NCI-H510A treated with DMSO at 0.1 percent for 48 hours (cell line): ENCODE results near the gene TUBA4A.
"Not testable (repeated sequence)": the region's sequence is repeated elsewhere in the genome, so short reads cannot be mapped to it uniquely, and the experiment has no call there.

Experiments used
- DNase-seq: peaks from one replicate; lab custom pipeline; 2025; lab: John Stamatoyannopoulos, UW

Gene TUBA4A

DNA sequence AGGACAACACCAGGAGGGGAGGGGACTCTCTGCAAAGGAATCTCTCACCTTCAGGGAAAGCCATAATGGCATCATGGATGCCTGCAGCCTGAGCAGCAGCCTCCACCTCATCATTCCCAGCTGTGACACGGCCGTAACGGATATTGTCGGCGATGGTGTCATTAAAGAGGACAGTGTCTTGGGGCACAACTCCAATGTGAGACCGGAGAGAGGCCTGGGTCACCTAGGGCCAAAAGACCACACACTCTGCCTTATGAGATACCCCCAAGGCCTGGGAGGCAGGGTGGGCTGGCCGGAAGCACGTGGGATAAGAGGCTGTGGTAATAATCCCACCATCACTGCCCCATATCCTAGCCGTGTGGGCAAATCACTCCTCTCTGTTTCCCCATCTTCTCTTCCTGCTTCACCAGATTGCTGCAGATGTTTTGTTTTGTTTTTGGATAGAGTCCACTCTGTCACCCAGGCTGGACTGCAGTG, 42.8 kb downstream of the TUBA4A start:
- DNase-seq, result no peak

DNA sequence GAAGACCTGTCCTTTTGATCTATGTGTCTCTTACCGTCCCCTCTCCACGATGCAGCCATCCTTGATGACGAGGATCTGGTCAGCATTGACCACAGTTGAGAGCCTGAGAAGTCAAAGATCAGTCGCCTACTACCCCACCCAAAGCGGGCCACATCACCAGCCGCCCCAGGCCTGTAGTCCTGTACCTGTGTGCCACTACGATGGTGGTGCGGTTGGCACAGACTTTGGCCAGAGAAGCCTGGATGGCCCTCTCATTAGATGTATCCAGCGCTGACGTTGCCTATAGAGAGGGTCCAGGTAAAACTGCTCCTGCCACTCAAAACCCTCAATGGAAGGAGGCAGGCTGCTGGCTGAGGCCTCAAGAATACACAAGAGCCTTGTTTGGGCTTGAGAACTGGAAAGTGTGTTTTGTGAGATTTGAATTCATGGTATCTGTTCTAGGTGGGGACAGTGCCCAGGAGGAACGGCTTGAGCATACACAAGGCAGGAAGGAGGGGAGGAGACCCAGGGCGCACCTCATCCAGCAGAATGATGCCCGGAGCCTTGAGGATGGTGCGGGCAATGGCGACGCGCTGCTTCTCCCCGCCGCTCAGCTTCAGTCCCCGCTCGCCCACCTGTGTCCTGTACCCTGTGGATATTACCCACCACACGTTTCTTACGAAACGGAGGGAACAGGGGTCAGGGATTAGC, 43.4 kb downstream of the TUBA4A start:
- no peak for DNase-seq

DNA sequence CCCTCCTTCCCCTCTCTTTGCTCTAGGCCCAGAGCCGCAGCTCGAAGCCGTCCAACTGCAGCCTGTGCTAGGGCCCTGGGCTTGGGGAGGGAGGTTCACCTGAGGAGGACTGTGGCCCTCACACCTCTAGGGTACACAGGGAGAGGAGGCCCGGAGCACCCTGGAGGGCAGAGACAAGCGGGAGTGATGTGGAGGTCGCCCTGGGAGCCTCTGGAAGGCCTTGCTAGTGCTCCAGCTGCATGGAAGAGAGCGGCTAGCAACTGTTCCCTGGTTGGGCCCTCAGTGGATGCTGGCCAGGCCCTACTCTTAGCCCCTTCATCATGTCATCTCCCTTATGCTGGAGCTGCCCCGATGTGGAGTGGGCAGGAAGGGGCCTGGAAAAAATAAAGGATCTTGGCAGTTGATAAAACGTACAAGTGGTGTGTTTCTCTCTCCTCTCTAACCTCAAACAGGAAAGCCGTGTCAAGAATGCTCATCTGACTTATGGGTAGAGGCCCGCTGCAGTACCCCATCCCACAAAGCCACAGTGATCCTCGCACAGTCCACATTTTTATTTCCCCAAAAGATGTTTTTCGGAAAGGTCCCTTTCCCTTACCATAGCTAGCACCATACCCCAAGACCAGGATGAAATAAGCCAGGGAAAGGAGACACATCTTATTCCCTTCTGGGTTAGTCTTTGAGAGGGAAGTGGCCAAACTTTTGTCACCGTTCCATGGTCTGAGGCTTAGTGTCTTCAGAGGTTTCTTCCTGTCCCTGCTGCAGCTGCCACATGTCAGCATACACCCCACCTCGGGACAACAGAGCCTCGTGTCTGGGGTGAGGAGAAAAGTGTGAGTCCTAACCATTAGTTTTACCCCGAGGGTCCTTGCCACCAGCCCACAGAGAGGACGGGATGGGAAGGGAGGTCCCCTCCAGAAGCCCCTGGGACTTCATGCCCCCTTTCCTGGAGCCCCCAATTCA, 44.2 kb downstream of the TUBA4A start:
- DNase-seq, result no peak

DNA sequence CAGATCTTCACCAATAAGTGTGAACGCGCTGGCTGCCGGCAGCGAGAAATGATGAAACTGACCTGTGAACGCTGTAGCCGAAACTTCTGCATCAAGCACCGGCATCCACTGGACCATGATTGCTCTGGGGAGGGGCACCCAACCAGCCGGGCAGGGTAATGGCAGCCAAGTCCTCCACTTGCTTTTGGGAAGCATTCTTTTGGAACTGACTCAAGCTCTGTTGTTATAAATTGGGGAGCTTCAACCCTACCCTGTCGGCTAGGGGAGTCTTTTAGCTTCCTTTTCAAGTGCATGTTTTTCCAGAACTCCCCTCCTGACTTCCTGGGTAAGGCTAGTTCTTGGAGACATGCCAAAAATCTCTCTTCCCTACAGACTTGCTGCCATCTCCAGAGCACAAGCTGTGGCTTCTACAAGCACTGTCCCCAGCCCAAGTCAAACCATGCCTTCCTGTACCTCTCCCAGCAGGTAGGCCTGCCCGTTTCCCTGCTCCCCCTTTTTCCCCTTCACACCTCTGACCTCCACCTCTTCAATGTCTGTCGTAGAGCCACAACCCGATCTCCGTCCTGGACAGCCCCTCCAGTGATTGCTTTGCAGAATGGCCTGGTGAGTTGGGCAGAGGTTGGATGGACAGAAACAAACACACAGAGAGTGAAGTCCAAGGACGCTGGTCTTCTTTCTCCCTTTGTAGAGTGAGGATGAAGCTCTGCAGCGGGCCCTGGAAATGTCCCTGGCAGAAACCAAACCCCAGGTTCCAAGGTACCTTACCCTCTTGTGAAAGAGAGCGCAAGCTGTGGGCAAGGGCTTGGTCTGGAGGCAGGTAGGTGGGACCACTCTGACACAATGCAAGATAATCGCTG, 45.6 kb downstream of the TUBA4A start:
- peak; percentile 34 for DNase-seq

DNA sequence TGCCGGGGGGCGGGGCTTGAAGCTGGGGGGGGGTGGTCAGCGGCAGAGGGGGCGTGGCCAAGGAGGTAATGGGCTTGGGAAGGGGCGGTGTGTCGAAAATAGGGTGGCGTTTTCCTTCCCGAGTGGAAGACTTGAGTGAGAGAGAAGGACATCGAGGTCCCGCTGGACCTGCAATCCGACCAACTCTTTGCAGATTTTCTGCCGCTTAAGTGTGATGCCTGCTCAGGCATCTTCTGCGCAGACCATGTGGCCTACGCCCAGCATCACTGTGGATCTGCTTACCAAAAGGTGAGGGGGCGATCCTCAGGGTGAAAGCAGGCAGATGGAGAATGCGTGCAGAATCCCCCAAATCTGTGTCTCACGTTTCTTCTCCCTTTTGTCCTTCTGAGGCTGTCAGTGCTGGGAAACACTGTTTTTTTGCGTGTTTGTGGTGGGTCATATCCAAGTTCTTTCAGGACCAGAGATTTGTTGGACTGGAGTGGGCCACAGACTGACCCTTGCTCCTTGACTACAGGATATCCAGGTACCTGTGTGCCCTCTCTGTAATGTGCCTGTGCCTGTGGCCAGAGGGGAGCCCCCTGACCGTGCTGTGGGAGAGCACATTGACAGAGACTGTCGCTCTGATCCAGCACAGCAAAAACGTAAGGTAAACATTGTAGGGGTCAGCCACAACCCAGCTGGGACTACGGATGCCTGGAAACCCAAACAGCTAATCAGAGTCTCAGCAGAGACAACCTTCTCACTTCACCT, 46.4 kb downstream of the TUBA4A start:
- no peak for DNase-seq

DNA sequence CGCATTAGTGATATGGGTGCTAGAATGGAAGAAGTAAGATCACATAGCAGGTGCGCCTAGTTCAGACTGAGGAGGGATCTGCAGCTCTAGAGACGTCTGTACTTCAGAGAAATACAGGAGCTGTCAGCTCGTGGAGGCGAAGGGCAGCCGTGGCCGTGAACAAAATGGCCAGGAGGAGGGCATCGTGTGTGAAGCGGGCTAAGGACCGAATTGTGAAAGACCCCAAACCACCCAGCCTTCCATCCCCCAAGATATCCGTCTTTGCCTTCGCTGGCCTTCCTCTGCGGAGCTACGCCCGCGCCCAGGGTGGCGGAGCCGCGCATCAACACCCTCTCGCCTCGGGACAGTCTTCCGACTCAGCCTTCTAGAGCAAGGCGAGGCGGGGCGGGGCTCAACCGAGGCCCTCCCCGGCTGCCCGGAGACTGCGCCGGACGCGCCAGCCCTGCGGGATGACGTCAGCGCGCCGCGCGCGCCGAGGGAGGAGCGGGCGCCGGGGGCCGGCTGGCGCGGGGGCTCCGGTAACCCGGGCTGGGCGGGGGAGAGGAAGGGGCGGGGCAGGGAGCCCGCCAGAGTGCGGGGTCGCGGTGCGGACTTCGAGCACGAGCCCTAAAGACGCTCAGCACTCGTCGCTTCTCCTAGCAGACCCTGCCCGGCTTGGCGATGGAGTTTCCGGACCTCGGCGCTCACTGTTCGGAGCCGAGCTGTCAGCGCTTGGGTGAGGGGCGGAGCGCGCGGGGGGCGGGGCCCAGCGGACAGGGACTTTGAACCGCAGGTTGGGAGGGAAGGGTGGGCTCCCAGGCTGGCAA, 47.2 kb downstream of the TUBA4A start, which contains the start of gene ZFAND2B:
Gene ZFAND2B, plus strand, starts transcription at position 455 of the 806 bp plus-strand sequence. Its CDS starts 206 bp downstream, at position 661.
- peak; percentile 92 for DNase-seq

DNA sequence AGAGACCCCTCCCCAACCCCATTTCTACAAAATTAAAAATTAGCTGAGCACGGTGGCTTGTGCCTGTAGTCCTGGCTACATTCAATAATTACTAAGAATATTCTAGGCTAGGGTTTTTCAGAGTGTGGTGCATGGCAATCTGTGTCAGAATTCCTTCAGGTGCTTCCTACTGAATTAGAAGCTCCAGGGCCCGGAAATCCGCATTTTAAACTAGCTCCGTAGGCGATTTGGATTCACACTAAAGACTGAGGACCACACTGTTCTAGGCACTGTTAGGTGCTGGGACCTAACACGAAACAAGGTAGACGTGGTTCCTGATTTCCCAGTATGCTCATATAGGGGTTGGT, 47.8 kb downstream of the TUBA4A start:
- no peak for DNase-seq

DNA sequence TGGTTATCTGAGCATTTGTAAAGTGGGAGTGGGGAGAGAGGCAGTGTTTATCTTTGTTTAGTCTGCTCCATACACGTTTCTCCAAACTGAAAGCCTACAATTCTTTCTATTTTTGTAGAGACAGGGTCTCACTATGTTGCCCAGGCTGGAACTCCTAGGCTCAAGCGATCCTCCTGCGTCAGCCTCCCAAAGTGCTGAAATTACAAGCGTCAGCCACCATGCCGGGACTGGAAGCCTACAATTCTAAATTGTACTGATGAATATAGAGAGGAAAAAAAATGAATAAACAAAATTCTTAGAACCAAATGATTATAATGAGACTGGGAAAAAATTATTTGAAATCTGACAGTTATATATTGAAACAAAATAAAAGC, 48.6 kb downstream of the TUBA4A start:
- DNase-seq, result no peak

DNA sequence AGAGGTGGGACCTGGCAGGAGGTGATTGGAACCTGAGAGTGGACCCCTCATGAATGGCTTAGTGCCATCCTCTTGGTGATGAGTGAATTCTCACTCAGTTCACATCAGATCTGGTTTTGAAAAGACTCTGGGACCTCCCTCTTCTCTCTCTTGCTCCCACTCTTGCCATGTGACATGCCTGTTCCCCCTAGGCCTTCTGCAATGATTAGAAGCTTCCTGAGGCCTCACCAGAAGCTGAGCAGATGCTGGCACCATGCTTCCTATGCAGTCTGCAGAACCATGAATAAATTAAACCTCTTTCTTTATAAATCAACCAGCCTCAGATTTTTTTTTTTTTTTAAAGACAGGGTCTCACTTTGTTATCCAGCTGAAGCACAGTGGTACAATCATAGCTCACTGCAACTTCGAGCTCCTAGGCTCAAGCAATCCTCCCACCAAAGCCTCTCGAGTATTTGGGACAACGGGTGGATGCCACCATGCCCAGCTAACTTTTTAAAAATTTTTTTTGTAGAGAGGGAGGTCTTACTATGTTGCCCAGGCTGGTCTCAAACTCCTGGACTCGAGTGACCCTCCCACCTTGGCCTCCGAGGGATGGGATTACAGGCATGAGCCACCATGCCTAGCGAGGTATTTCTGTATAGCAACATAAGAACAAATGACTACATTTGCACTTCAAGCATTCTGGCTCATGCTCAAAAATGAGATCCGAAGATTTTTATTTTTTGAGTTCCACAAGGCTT, 49.1 kb downstream of the TUBA4A start:
- DNase-seq, result no peak

DNA sequence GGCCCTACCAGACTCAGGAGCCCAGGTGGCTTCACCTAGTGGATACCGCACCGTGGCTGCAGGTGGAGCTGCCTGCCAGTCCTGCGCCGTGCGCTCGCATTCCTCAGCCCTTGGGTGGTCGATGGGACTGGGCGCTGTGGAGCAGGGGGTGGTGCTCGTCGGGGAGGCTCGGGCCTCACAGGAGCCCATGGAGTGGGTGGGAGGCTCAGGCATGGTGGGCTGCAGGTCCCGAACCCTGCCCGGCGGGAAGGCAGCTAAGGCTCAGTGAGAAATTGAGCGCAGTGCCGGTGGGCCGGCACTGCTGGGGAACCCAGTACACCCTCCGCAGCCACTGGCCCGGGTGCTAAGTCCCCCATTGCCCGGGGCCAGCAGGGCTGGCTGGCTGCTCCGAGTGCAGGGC, 52.4 kb downstream of the TUBA4A start:
- DNase-seq, result not testable (repeated sequence)

DNA sequence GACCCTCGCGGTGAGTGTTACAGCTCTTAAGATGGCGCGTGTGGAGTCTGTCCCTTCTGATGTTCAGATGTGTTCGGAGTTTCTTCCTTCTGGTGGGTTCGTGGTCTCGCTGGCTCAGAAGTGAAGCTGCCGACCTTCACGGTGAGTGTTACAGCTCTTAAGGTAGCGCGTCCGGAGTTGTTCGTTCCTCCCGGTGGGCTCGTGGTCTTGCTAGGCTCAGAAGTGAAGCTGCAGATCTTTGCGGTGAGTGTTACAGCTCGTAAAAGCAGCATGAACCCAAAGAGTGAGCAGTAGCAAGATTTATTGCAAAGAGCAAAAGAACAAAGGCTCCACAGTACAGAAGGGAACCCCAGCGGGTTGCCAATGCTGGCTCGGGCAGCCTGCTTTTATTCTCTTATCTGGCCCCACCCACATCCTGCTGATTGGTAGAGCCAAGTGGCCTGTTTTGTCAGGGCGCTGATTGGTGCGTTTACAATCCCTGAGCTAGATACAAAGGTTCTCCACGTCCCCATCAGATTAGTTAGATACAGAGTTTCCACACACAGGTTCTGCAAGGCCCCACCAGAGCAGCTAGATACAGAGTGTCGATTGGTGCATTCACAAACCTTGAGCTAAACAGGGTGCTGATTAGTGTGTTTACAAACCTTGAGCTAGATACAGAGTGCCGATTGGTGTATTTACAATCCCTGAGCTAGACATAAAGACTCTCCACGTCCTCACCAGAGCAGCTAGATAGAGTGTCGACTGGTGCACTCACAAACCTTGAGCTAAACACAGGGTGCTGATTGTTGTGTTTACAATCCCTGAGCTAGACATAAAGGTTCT, 53.0 kb downstream of the TUBA4A start:
- DNase-seq, result not testable (repeated sequence)
